ENCODE measurements around the gene DBR1. TPM values are rescaled to one million over a fixed set of nuclear protein-coding genes. Genes with fewer than 3 reads are reported as not detected.

The DBR1 gene
- total RNA-seq, 3 donors from 2014 or later (not counting 1 experiment from before 2014, with no cell fraction given): 17.0 to 18.4 (median 17.5) TPM

GRCh38 chr3:138186221-138186620, 11.5 kb upstream of the DBR1 start:
- Mint-ChIP-seq H3K4me1 (peaks cover 36 to 40% of the 10 kb centered on the region in 2 donors), H3K27me3 (ENCODE audit: low read depth in 2 of 2) (peaks cover 10 to 33% of the 10 kb centered on the region in 2 donors), H3K27ac (peak overlapping the region; percentile 89 to 93), H3K4me3 (peak overlapping the region; percentile 95), H3K36me3 (no peaks in the 10 kb centered on the region), H3K9me3 (no peaks in the 10 kb centered on the region)
- DNase-seq (peak in 1 of 2 donors; percentile 17), ATAC-seq (no peak)
- intact Hi-C loops (cut with micrococcal nuclease): loop anchor here (10.0 kb wide), 1 partner anchor 139 kb away; the partner anchor contains the start of gene NME9
- Histone ChIP-seq H3K27ac (ENCODE audit: low read length) (no peak overlapping the region), H3K4me1 (ENCODE audit: control insufficient read depth, insufficient read depth, low read length) (peaks cover 3% of the 10 kb centered on the region), H3K4me3 (ENCODE audit: low read length) (no peak overlapping the region), H3K36me3 (ENCODE audit: control insufficient read depth, insufficient read depth, low read length) (no peaks in the 10 kb centered on the region), H3K27me3 (ENCODE audit: control insufficient read depth, insufficient read depth, low read length) (no peaks in the 10 kb centered on the region), H3K9me3 (ENCODE audit: control insufficient read depth, insufficient read depth, low read length) (no peaks in the 10 kb centered on the region)
- WGBS (ENCODE audit: insufficient coverage): 96% methylated on average over 1 of the region's 2 CpGs
- TF ChIP-seq CTCF (IDR thresholded peaks at IDR 0.05): no peak

GRCh38 chr3:138184994-138185393, 10.3 kb upstream of the DBR1 start:
- Mint-ChIP-seq H3K4me1 (peaks cover 30 to 33% of the 10 kb centered on the region in 2 donors), H3K27ac (no peak overlapping the region)
- WGBS (ENCODE audit: insufficient coverage): 59% methylated on average over 2 of the region's 3 CpGs

GRCh38 chr3:138180375-138181029, 5.8 kb upstream of the DBR1 start:
- intact Hi-C loops (cut with micrococcal nuclease): loop anchor here (10.0 kb wide), 1 partner anchor 144 kb away; the partner anchor contains the start of gene NME9
- no peak overlapping the region for H3K27ac Mint-ChIP-seq
- no peak overlapping the region for H3K4me3 Mint-ChIP-seq
- H3K4me3 ChIP-seq (ENCODE audit: low read length): no peak overlapping the region
- peak; percentile 66 for TF ChIP-seq CTCF (IDR thresholded peaks at IDR 0.05)
- H3K27me3 Mint-ChIP-seq (ENCODE audit: low read depth in 2 of 2): peaks cover 15 to 40% of the 10 kb centered on the region in 2 donors
- no peak overlapping the region for H3K27ac ChIP-seq (ENCODE audit: low read length)
- no peaks in the 10 kb centered on the region for H3K27me3 ChIP-seq (ENCODE audit: control insufficient read depth, insufficient read depth, low read length)
- ATAC-seq: peak; percentile 60 to 88 (median 67)
- no peaks in the 10 kb centered on the region for H3K9me3 Mint-ChIP-seq
- H3K36me3 ChIP-seq (ENCODE audit: control insufficient read depth, insufficient read depth, low read length): no peaks in the 10 kb centered on the region
- peak in 1 of 2 donors; percentile 68 for DNase-seq
- WGBS (ENCODE audit: insufficient coverage): 30% methylated on average over 1 of the region's 2 CpGs
- no peaks in the 10 kb centered on the region for H3K9me3 ChIP-seq (ENCODE audit: control insufficient read depth, insufficient read depth, low read length)
- no peaks in the 10 kb centered on the region for H3K36me3 Mint-ChIP-seq
- H3K4me1 ChIP-seq (ENCODE audit: control insufficient read depth, insufficient read depth, low read length): no peaks in the 10 kb centered on the region
- no peaks in the 10 kb centered on the region for H3K4me1 Mint-ChIP-seq

More at GRCh38 chr3:138184994-138185393, 10.3 kb upstream of the DBR1 start:
- Histone ChIP-seq H3K4me3 (ENCODE audit: low read length) (no peak overlapping the region), H3K27me3 (ENCODE audit: control insufficient read depth, insufficient read depth, low read length) (no peaks in the 10 kb centered on the region), H3K36me3 (ENCODE audit: control insufficient read depth, insufficient read depth, low read length) (no peaks in the 10 kb centered on the region), H3K4me1 (ENCODE audit: control insufficient read depth, insufficient read depth, low read length) (peaks cover 3% of the 10 kb centered on the region), H3K9me3 (ENCODE audit: control insufficient read depth, insufficient read depth, low read length) (no peaks in the 10 kb centered on the region), H3K27ac (ENCODE audit: low read length) (no peak overlapping the region)
- ATAC-seq (no peak), DNase-seq (no peak)
- no peak for TF ChIP-seq CTCF (IDR thresholded peaks at IDR 0.05)
- peaks cover 10 to 33% of the 10 kb centered on the region in 2 donors for H3K27me3 Mint-ChIP-seq (ENCODE audit: low read depth in 2 of 2)
- H3K36me3 Mint-ChIP-seq: no peaks in the 10 kb centered on the region
- no peaks in the 10 kb centered on the region for H3K9me3 Mint-ChIP-seq
- peak overlapping the region; percentile 95 for H3K4me3 Mint-ChIP-seq
- intact Hi-C loops (cut with micrococcal nuclease): loop anchor here (10.0 kb wide), 1 partner anchor 140 kb away; the partner anchor contains the start of gene NME9
